ENCODE results near the gene LAMA3.

The LAMA3 gene

DNA sequence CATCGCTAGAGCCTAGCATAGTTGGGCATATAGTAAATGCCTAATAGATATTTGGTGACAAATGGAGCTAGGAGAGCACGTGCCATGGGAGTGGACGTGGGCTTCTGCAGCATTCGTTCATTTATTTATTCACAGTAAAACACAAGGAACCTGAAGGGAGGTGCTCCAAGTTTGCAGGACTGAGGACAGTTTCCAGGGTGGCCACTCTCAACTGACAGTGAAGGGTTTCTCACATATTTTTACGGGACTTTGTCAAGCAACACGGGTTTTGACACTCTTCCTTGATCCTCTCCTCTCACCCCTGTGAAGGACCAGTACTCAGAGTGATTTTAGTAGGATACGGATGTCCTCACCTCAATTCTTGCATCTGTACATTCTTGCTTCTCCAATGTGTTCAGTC lies 190.3 kb downstream of the LAMA3 start:
- no peak for DNase-seq (ENCODE audit: low read depth)

DNA sequence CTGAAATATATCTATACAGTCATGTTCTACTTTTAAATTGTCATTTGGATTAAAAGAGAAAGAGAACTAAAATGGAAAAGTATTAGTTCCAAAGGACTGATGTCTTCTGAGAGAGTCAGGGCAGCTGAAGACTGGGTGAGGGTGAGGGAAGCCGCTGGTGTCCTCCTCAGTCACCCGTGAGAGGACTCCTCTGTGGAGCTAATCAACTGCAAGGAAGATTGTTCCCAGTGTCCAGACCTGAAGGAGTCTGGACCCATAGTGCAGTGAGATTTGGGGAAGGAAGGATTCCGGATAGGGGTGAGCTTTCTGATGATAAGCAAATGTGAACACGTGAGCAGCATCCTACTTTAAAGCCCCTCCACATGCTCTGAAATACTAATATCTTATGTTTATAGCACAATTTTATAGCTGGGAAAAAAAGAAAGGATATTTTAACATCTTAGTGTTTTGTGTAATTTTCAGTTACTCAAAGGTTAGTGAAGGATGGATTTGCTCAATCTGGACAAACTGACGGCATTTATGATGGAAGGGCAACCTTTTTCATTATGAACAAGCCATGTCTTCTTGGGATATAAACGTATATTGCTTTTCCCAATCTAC lies 190.8 kb downstream of the LAMA3 start:
- no peak for DNase-seq (ENCODE audit: low read depth)

DNA sequence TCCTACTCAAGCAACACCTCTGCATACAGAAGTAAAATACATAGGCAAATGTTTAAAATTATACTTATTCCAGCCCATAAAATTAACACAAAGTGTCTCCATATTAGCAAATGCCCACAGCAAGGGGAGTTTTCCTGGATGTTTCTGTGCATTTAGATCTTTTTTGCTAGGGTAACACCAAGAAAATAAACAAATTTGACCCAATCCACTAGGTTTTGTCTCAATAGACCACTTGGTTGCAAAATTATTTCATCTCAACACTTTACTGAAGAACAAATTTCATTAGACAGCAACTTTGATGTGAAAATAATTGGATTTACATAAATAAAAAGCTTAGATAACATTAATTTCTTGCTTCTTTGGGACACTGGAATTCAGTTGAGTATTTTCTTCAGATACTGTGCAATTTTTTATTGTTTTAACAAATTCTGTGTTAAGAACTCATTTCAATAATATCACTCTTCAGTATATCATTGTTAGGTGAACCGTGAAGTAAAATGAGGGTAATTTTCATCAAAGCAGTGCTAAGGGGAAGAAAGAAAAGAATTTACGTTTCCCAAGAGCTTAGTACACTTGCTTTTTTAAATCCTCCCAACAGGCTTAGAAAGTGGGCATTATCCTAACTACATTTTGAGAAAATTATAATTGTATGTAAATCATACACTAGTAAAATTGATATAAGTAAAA lies 191.8 kb downstream of the LAMA3 start:
- DNase-seq (ENCODE audit: low read depth): no peak

DNA sequence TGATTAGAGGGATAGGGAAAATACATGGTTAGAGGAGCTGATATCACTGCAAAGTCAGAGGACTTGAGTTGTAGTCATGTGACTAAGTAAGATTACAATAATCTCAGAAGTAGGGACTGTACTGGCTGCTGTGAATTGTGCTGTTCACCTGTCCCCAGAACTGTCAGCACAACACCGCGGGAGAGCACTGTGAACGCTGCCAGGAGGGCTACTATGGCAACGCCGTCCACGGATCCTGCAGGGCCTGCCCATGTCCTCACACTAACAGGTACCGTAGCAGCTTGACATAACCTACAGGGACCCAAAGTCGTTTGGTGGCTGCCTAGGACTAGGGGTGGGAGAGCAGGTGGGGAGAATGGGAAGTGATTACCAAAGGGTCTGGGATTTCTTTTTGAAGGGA lies 192.5 kb downstream of the LAMA3 start:
- no peak for DNase-seq (ENCODE audit: low read depth)

DNA sequence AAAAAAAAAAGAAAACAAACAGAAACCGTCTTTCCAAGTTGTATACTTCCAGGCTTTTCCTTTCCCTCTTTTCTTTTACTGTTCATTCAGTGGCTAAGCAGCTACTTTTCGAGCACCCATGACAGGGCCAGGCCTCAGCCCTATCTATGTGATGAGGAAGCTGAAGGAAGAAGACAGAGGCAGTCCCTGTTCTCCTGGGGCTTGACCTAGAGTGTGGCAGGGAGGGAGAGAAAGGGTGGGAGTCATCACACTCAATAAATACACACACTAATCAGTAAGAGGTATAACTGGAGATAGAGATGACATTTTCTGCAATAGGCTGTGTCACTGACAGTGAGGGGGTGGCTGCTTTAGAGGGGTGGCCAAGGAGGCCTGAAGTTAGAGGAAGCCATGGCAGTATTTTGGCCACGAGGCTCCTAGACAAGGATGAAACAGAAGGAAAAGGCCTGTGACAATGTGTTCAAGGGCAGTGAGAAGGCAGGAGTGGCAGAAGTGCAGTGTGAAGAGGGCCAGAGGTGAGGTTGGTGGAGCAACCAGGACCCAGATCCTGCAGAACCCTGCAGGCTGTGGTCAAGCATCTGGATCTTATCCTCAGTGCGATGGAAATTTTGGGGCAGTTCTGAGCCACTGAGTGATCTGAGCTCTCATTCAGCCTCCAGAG lies 193.5 kb downstream of the LAMA3 start:
- DNase-seq (ENCODE audit: low read depth): no peak

DNA sequence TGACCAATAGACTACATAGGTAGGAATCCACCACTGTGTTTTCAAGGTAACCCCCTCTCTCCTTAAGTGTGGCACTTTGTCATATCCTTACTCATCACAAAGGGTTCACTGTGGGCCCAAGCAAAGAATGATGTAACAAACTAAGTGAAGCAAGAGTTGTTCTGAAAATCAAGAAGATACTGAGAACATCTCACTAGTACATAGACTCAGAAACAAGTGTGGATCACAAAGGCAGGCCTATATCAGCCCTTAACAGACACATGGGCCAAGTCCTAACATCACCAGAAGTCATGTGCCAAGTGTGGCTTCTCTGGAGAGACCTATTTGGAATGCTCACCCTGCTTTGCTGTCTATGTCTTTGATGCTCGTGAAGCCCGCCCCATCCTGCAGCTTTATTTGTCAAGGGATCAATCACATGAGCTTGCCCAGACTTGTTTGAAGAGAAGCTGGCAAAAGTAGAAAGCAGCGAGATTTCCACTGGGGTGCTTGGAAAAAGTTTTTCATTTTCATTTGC lies 194.1 kb downstream of the LAMA3 start:
- peak; percentile 22 for DNase-seq (ENCODE audit: low read depth)

DNA sequence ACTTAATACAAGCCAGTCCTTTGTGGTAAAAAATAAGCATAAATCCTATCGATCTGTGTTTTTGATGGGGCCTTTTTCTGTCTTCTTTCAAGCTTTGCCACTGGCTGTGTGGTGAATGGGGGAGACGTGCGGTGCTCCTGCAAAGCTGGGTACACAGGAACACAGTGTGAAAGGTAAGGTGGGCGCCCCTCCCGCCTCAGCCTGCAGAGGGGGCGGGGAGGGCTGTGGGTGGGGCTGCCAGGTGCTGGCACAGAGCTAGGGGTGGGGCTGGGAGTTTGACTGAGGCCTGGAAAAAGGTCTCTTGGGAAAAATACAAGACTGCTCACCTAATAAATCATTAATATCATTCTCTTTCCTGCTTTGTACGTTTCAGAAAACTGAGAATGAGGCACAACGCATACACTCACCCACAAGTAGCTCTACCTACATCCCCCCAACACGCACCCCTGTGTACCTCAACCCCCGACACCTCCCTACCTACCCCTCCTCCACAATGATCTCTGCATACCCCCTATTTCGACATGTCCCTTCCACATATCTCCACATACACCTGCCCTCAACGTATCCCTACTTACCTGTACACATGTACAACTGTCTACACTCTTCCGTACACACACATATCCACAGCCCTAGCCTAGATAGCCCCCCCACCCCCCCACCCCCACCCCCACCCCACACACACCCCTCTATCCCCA lies 195.6 kb downstream of the LAMA3 start:
- DNase-seq (ENCODE audit: low read depth): no peak

DNA sequence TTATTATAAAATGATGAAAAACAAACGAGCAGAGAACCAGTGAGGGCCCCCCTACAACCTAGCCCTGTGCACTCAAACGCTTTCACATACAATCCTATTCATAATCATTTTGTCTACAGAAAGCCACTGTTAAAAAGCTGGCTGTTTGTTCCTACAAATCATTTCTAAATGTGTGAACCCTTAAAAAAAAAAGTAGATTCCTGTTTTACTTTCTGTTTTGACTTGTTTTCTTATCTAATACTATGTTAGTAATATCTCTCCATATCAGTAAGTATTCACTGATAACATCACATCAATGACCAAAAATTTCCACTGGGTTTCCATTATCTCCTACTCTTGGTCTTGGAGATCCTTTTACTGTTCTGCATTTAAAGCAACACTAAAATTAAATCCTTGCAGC lies 196.5 kb downstream of the LAMA3 start:
- DNase-seq (ENCODE audit: low read depth): no peak

DNA sequence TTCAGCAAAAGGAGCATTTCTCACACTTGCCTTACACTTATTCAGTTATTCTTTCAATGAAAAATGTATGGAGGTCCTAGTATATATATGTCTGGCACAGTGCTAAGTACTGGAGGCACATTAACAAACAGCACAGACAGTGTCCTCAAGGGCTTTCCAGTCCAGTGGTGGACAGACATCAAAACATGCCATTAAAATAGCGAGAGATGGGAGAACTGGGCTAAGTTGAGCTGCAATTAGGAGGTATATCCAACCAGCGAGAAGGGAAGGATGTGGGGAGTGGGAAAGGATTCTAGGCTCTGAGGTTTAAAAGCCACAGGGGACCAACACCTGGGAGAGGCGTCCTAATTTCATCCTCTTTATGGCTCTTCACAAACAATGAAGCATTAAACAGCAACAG lies 197.8 kb downstream of the LAMA3 start:
- no peak for DNase-seq (ENCODE audit: low read depth)

DNA sequence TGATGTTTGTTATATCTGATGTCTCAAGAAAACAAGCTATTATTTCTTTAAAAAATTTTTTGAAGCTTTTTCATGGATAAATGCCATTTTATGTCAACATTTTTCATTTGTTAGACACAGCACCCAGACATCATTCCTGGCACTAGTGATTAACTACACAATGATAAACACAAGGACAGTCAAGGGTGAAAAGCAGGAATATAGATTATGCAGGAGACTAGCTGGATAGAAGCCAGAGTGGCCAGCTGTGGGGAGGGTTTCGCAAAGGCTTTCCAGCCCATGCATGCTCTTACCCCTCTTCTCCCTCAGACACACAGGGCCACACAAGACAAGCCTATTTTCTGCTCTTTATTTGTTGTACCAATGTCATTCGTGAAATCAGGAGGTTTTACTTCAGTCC lies 198.2 kb downstream of the LAMA3 start:
- peak; percentile 45 for DNase-seq (ENCODE audit: low read depth)

DNA sequence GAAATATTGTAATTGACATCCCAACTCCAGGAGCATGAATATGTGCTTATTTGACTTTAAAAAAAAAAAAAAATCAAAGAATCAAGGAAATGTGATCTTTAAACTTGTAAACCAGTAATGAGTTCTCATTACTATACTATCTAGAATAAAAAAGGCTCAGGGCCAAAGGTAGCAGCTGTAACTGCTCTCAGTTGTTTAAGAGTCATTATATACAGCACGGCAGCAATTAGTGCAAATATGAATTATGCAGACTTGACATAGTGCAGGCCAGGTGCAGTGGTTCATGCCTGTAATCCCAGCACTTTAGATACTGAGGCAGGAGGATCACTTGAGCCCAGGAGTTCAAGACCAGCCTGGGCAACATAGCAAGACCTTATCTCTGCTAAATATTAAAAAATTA lies 199.6 kb downstream of the LAMA3 start:
- DNase-seq (ENCODE audit: low read depth): no peak

DNA sequence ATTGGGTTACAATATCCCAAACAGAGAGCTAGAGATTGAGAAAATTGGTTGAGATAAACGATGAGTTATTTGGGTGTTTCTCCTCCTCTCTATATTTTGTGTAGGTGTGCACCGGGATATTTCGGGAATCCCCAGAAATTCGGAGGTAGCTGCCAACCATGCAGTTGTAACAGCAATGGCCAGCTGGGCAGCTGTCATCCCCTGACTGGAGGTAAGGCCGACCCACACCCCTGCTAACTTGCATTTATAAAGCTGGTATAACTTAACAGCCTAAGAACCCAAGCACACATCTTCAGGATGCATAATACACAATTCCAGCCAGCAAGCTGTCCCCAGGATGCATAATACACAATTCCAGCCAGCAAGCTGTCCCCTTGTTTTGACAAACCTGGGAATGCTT lies 200.7 kb downstream of the LAMA3 start:
- no peak for DNase-seq (ENCODE audit: low read depth)

DNA sequence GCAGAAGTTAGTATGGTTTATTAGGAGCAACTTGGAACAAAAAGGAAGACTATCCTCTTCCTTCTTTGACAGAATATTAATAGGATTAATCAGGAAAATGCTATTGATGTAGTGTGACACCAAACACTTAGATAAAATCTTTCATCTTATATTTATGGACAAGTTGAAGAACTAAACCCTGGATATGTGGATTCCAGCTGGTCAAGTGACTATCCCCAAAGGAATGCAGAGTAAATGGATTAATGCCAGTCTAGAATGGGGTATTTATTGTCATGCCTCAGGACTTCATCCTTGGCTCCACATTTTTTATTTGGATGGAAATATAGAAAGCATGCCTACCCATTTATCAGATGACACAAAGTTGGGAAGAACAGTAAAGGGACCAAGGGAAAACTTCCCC lies 201.3 kb downstream of the LAMA3 start:
- DNase-seq (ENCODE audit: low read depth): peak; percentile 88

DNA sequence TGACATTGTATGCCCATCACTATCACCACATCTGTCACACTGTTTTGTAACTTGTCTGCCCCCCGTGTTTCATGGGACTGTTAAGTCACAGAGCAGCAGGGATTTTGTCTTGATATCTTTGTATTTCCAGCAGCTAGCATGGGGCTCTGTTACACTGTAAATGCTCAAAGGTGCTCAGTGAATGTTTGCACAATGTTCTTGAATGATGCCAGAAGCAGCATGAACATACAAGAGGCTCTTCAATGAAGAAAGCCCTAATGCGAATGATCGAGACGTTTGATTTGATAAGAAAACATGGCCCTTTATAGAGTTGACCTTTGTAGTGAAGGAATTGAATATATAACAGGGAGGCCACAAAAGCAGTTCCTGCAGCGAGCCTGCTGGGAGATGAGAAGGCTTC lies 204.4 kb downstream of the LAMA3 start:
- no peak for DNase-seq (ENCODE audit: low read depth)

DNA sequence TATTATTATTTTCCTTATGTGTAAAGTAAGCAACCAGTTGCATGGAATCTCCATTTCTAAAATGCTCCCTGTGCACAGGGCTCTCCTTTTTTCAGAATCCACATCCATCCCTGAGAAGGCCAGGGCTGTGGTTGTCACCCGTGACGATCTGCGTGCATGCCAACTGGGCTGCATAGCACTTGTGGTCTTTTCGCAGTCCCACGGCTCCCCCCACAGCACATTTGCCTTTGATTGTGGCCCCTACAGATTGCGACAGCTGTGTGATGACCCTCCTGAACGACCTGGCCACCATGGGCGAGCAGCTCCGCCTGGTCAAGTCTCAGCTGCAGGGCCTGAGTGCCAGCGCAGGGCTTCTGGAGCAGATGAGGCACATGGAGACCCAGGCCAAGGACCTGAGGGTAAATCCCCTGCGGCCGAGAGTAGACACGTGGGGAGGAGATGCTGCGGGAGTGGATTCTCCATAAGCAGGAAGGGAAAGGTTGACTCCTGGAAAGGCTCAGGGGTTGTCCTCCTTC lies 205.5 kb downstream of the LAMA3 start:
- DNase-seq (ENCODE audit: low read depth): no peak

DNA sequence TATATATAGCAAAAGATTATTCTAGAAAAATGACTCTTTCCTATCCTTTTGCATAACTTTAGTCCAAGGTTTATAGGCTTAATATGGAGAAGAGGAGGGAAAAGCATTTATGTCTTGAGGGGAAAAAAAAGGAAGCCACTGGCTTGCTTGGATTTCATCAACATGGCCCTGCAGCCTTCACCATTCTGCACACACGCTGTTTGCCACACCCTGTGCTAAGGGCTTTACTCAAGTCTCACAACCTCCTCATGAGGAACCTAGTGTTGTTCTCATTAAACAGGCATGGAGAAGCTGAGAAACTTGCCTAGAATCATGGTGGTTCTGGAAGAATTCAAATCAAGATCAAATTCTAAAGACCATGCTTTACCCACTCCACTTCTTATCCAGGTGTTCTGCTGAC lies 208.0 kb downstream of the LAMA3 start:
- no peak for DNase-seq (ENCODE audit: low read depth)

DNA sequence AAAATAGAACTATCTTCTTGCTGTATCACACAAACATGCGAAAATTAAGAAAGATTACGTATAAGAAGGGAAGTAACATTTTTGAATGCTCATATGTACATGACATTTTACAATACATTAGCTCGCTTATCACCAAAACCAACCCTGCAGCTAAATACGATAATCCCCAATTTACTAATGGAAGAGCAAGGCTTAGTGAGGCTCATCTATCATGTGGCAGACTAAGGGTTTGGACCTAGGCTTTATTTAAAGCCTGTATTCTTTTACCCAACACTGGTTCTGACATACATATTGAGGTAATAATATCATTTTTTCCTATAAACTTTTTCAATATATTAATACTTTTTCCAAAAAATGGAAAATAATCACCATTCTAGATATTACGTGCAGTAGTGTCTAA lies 208.5 kb downstream of the LAMA3 start:
- no peak for DNase-seq (ENCODE audit: low read depth)

DNA sequence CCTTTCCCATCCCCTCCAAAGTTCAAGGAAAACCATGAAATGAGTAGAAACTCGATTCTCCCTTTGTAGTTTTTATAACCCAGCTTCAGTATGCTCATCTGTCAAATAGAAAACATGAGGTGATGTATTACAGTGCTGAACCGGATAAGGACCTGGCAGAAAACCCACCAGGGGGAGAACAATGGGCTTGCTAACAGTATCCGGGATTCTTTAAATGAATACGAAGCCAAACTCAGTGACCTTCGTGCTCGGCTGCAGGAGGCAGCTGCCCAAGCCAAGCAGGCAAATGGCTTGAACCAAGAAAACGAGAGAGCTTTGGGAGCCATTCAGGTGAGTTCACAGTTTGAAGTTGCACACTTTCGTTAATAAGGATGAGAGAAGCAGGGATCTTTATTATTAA lies 211.7 kb downstream of the LAMA3 start:
- no peak for DNase-seq (ENCODE audit: low read depth)

DNA sequence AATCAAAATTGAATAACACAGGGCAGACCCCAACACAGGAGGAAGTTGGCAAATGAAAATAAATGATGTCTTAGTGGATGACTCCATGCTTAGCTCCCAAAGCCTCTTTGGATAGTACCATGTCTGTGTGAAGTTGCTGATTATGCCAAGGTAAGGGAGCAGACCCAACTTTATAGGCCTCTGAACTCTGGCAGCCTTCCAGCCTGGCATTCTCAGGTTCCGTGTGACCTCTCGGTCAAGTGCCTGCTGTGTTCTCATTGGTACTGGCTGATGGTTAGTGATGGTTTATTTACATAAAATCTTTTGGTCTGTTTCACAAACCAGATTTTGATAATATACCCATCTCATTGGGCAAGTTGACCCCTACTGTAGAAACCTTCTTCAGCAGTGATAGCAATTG lies 213.1 kb downstream of the LAMA3 start:
- no peak for DNase-seq (ENCODE audit: low read depth)

DNA sequence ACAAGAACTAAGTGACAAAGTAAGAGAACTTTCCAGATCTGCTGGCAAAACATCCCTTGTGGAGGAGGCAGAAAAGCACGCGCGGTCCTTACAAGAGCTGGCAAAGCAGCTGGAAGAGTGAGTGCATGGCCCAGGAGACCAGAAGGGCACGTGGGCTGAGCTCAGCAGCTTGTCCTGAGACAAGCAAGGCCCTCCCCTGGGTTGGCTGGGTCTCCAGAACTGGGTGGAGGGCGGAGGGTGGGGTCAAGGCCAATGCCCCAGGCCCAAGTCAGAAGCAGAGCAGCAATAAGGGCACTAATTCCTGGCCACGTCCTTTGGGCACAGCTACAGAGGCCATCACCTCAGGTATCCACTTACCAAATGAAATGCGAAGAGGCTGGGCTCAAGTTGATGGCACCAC lies 214.7 kb downstream of the LAMA3 start:
- no peak for DNase-seq (ENCODE audit: low read depth)

DNA sequence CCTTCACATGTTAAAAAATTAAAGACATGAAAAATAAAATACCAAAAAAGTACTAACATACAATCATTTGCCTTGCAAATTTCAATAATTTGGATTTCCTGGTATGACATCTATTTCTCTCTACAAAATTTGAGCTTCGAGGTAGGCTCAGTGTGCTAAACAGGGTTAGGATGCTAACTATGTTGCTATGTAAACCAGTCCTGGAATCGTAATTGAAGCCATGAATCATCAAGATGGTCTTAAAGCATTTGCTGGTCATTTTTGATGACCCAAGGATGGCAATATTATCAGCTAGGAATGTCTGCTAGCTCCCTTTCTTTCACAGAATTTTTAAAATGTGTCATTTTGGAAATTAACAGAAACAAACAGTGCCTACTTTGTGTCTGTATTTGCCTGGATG lies 217.4 kb downstream of the LAMA3 start:
- peak; percentile 57 for DNase-seq (ENCODE audit: low read depth)

DNA sequence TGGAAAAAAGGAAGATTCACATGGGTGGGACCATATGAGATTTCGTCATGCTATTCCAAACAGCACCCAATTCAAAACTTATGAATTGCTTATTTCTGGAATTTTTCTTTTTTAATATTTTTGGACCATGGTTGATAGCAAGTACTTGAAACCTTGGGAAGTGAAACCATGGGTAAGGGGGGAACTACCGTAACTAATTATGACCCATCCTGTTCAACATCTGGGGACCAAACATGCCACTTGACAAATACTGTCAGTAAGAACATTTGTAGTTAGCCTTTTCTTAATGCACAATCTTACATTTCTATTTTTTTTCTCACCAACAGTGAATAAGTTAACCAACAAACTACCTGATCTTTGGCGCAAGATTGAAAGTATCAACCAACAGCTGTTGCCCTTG lies 219.6 kb downstream of the LAMA3 start:
- no peak for DNase-seq (ENCODE audit: low read depth)

DNA sequence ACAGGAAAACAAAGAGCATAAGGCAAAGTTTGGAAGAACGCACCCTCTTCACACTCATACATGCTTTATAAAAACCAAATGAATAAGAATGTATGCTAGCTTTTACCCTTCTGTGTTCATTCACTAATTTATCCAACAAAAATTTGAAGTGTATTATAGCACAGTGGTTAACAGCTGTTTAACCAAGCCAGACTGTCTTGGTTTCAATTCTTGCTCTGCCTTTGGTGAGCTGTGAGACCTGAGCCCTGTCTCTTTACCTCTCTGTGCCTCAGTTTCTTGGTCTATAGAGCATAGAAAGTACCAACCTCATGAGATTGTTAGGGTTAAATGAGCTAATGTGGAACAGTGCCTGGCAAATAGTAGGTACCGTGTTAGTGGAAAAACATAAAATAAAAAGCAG lies 220.8 kb downstream of the LAMA3 start:
- no peak for DNase-seq (ENCODE audit: low read depth)
